ENCODE data around the gene PRKCE.

PRKCE gene

DNA sequence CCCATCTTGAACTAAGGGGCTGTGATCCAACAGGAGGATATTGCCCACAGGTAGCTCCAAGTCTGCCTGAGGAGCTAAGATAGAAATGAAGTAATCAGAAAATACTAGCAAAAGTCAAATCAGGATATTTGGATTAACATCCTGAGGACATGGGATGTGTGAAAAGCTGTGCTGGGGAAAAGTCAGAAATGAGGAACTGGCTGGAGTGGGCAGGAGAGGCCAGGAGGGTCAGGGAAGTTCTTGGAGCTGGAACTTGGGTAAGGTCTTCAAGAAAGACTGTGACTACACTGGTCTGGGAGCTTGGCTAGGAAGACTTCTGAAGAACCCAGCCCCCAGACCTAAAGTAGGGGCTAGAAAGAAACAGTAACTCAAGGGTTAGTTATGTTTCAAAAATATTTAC lies 250.9 kb downstream of the PRKCE start:
- DNase-seq (ENCODE audit: low read depth): no peak
- no peak for TF ChIP-seq CTCF (conservative IDR thresholded peaks at IDR 0.05; ENCODE audit: control insufficient read depth, insufficient read depth, low read depth, low read length)
- no peak overlapping the region for H3K4me3 ChIP-seq (ENCODE audit: control insufficient read depth, low read depth, low read length)

DNA sequence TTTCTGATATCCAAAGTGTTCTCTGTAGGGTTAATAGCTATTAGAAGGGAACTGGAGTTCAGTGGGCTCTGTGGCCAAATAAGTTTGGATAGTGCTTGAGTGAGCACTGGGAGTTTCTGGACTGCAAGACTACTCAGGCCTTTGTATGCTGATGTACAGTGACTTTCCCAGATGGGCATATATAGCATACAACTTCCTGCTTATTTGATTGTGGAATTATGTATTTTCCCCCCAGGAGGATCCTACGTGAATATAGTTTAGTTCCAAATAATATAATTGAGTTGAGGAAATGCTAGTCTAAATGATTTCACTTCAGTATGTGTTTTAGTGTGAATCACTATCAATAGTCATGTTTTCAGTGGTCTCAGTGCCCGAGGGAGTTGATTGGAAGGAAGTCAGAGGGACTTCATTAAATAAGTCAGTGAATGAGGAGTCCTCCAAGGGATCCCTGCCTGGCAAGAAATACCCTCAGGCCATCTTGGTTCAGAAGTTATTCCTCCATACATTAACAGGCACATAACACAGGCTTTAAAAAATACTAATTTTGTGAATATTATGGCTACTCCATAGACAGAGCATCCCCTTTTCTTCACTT lies 251.4 kb downstream of the PRKCE start:
- no peak for TF ChIP-seq CTCF (conservative IDR thresholded peaks at IDR 0.05; ENCODE audit: control insufficient read depth, insufficient read depth, low read depth, low read length)
- no peak overlapping the region for H3K4me3 ChIP-seq (ENCODE audit: control insufficient read depth, low read depth, low read length)
- DNase-seq (ENCODE audit: low read depth): peak; percentile 54

DNA sequence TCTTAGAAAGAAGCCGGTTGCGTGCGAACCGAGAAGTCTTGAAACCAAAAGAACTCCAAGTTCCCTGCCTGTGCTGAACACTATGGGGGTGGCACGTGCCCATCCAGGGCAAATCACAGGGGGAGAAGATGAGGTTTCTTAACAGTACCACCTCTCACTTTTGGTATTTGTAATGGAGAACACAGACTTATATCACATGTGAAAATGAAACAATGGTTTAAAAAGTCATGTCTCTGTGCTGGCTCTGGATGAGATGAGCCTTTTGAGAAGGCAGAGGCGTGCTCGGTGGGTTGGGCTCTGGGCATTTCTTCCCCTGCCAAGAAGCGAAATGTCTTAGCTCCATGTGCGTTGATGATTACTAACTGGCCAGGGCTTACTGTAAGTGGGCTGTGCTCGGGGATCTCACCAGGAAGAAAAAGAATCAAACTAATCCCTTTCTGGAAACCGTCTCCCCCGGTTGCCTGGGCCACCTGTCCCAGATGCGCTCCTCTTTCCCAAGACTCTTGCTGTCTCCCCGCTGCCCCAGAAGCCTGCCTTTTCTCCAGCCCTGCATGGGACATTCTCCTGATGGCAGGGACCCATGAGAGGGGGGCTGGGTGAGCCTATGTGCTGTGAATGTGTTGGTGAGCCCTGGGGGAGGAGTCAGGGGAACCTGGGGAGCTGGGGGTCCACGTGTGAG lies 252.9 kb downstream of the PRKCE start:
- DNase-seq (ENCODE audit: low read depth): peak; percentile 71

DNA sequence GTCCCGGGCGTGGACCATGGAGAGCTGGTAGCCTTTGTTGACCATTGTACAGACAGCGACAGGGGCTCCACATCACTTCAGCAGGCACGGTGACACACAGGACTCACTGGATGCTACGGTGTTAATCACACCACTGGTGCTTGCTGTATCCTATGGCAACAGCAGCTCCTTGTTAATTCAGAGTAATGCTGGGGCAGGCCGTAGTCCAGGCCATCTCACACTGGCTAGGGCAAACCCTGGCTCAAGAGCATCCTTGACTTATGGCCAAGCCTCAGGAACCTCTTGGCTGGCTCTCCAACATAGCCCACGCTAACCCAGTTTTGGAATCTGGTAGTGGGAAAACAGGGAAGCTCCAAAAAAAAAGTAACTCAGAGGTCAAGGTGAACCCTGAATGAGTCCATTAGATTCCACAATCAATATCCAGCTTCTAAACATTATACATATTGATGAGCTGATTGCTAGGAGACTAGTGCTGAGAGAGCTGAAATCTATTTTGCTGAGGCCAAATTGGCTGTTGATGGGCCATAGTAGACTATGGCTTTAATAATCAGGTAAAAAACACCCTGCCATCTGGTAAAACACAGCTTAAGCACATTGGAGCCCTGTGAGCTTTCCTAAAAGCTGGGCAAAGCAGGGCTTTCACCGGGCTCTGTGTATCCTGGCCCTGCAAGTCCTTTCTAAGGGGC lies 253.6 kb downstream of the PRKCE start:
- TF ChIP-seq CTCF (conservative IDR thresholded peaks at IDR 0.05; ENCODE audit: control insufficient read depth, insufficient read depth, low read depth, low read length): no peak
- no peak overlapping the region for H3K4me3 ChIP-seq (ENCODE audit: control insufficient read depth, low read depth, low read length)
- peak; percentile 42 for DNase-seq (ENCODE audit: low read depth)

More for the DNA sequence above, 252.9 kb downstream of the PRKCE start:
- H3K4me3 ChIP-seq (ENCODE audit: control insufficient read depth, low read depth, low read length): no peak overlapping the region
- no peak for TF ChIP-seq CTCF (conservative IDR thresholded peaks at IDR 0.05; ENCODE audit: control insufficient read depth, insufficient read depth, low read depth, low read length)

DNA sequence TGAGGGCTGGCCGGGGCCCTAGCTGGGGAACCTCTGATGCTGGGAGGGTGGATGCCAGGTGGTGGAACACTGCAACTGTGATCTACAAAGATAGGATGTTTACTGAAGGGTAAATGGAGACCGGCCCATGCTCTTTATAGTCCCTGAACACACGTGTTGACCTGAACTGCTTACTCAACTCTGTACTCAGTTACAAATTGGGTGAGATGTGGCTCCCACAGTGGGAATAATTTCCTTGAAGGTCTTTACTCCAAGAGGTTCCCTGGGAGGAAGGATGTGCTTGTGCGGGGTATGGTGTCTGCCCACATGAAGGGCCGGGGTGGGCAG lies 254.1 kb downstream of the PRKCE start:
- no peak overlapping the region for H3K4me3 ChIP-seq (ENCODE audit: control insufficient read depth, low read depth, low read length)
- no peak for TF ChIP-seq CTCF (conservative IDR thresholded peaks at IDR 0.05; ENCODE audit: control insufficient read depth, insufficient read depth, low read depth, low read length)
- no peak for DNase-seq (ENCODE audit: low read depth)

DNA sequence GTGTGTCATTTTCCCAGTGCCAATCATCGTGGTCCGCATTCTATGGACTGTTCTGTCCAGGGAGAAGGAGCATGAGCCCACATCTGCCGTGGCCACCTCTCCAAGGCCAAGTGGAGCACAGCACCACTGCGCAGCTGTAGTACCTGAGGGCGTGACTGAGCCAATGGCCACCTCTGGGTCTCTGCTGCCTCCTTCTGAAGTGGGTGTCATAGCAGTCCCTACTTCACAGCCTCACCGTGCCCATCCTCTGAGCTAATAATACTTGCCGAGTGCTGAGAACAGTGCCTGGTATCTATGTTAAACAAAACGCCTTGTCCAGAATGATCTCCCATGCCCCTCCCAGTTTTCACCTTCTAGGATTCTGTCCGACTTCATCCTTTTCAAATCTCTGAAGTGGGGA lies 256.1 kb downstream of the PRKCE start:
- no peak for TF ChIP-seq CTCF (conservative IDR thresholded peaks at IDR 0.05; ENCODE audit: control insufficient read depth, insufficient read depth, low read depth, low read length)
- no peak overlapping the region for H3K4me3 ChIP-seq (ENCODE audit: control insufficient read depth, low read depth, low read length)
- no peak for DNase-seq (ENCODE audit: low read depth)
